Stimulated activated naive B cell treated with anti-CD40 and anti-IgM and Interleukin-4, amounts not matched to agents 10 μg/mL and 1 μg/mL and 100 μg/mL, for 72 hours (primary cell): Measurements from ENCODE around the gene TLR8.

ENCODE experiments used
- ATAC-seq, 2 donors: fragments of 150-1000 bp; cut with Tn5 transposase; replicated peaks; 2 replicates each; pipeline ENCODE4 v1.10.0; 2021; ENCODE audit warnings: moderate library complexity in 1 of 2
- DNase-seq: peaks from one replicate; pipeline ENCODE4 v3.0.0; 2021
- H3K27ac Mint-ChIP-seq: one replicate; pipeline ENCODE4 v1.8.0; 2022; ENCODE audit warnings: mild to moderate bottlenecking, mixed read lengths
- H3K27me3 Mint-ChIP-seq, 2 donors: one replicate each; pipeline ENCODE4 v1.8.0; 2022; ENCODE audit warnings: mixed read lengths in 2 of 2
- H3K36me3 Mint-ChIP-seq, 2 donors: one replicate each; pipeline ENCODE4 v1.8.0; 2022; ENCODE audit warnings: mixed read lengths in 2 of 2, mild to moderate bottlenecking in 1 of 2
- H3K4me1 Mint-ChIP-seq, 2 donors: one replicate each; pipeline ENCODE4 v1.8.0; 2022; ENCODE audit warnings: mixed read lengths in 2 of 2, mild to moderate bottlenecking in 1 of 2
- H3K4me3 Mint-ChIP-seq, 2 donors: one replicate each; pipeline ENCODE4 v1.8.0; 2022; ENCODE audit warnings: mild to moderate bottlenecking in 2 of 2, mixed read lengths in 2 of 2, moderate library complexity in 1 of 2
- H3K9me3 Mint-ChIP-seq, 2 donors: one replicate each; pipeline ENCODE4 v1.8.0; 2022; ENCODE audit warnings: mixed read lengths in 2 of 2, mild to moderate bottlenecking in 1 of 2

TLR8 gene

GRCh38 chrX:12971282-12972003 is 65.0 kb downstream of the TLR8 start:
- ATAC-seq: no peak
- Mint-ChIP-seq H3K9me3 (peaks cover 2 to 3% of the 10 kb centered on the region in 2 donors), H3K27me3 (peaks cover 0 to 14% of the 10 kb centered on the region in 2 donors), H3K27ac (peak overlapping the region; percentile 95), H3K4me3 (peak overlapping the region; percentile 60 to 82), H3K4me1 (peaks cover 35 to 51% of the 10 kb centered on the region in 2 donors), H3K36me3 (peaks cover 16 to 22% of the 10 kb centered on the region in 2 donors)
- no peak for DNase-seq

- H3K27me3 Mint-ChIP-seq: peaks cover 0 to 20% of the 10 kb centered on the region in 2 donors
- peaks cover 23 to 30% of the 10 kb centered on the region in 2 donors for H3K36me3 Mint-ChIP-seq
- peak overlapping the region; percentile 66 for H3K27ac Mint-ChIP-seq
These were observed 65.8 kb downstream of the TLR8 start for GRCh38 chrX:12972243-12972642.

More at GRCh38 chrX:12972243-12972642, 65.8 kb downstream of the TLR8 start:
- ATAC-seq: no peak
- peak overlapping the region; percentile 60 to 82 for H3K4me3 Mint-ChIP-seq
- peaks cover 2 to 3% of the 10 kb centered on the region in 2 donors for H3K9me3 Mint-ChIP-seq
- no peak for DNase-seq
- peaks cover 35 to 53% of the 10 kb centered on the region in 2 donors for H3K4me1 Mint-ChIP-seq
